HCT116 (cell line): ENCODE results near the gene PRXL2A. TPM values are rescaled to one million over a fixed set of nuclear protein-coding genes. Genes with fewer than 3 reads are reported as not detected.

Experiments used
- ATAC-seq: fragments of 200-7000 bp; cut with Tn5 transposase; 2 replicates; pipeline ENCODE4 v1.9.1; 2020; ENCODE audit warnings: mild to moderate bottlenecking, moderate library complexity
- BruUV-seq: library from RNA; stranded (reverse); fragments of 400-500 nt; replicated peaks from 2 replicates; lab custom pipeline; 2021; lab: Mats Ljungman, UMichigan
- CTCF ChIA-PET: fragments of 300-600 bp; sonication (Branson Sonifier 250); formaldehyde crosslinking; loops from one replicate; lab custom pipeline; 2021; ENCODE audit warnings: antibody characterized with exemption; lab: Charles Lee
- POLR2A ChIA-PET: fragments of 300-600, 350-600 bp; sonication (Branson Sonifier 250); formaldehyde crosslinking; loops from one replicate; lab custom pipeline; 2021; ENCODE audit warnings: antibody characterized with exemption; lab: Charles Lee
- RAD21 ChIA-PET, 2 experiments: fragments of 300-600 bp; sonication (Branson Sonifier 250); formaldehyde crosslinking; loops; one replicate each; lab custom pipeline; 2023; ENCODE audit warnings: low total read pairs in 2 of 2; ENCODE audit not compliant: uncharacterized antibody in 2 of 2, unreplicated experiment in 2 of 2, low non-redundant PET in 1 of 2; lab: Charles Lee
- DNase-seq: peaks from one replicate; pipeline ENCODE4 v3.0.0-alpha.2; 2010; ENCODE audit warnings: low read depth, low spot score
- H2AFZ ChIP-seq: fragments of 200-600 bp; shearing (Covaris generic), sonication (generic); 2 replicates; pipeline ENCODE4 v1.6.1; 2017; ENCODE audit warnings: low read depth, mixed run types, mixed read lengths, antibody characterized with exemption, low read length; ENCODE audit not compliant: poor library complexity, severe bottlenecking
- H3K27ac ChIP-seq: 2 replicates; pipeline ENCODE4 v1.5.1; 2012; ENCODE audit warnings: low read depth, low read length
- H3K27me3 ChIP-seq: fragments of 200-600 bp; sonication (generic); 2 replicates; pipeline ENCODE4 v1.6.1; 2016; ENCODE audit warnings: mixed run types, low read length, mixed read lengths; ENCODE audit not compliant: insufficient read depth
- H3K36me3 ChIP-seq, 2 experiments: fragments of 200-500 bp in 1 of 2; fragments of 200-600 bp in 1 of 2; sonication (Bioruptor generic) in 1 of 2; sonication (generic) in 1 of 2; 2 replicates each; pipeline versions ENCODE4 v1.5.1 to v1.6.1; 2014 to 2016; ENCODE audit warnings: low read length in 2 of 2, inconsistent platforms in 1 of 2, mixed read lengths in 1 of 2, mixed run types in 1 of 2; ENCODE audit not compliant: insufficient read depth in 2 of 2, control insufficient read depth in 1 of 2
- H3K4me1 ChIP-seq, 2 experiments: fragments of 200-600 bp in 1 of 2; sonication (generic) in 1 of 2; 2 replicates each; pipeline versions ENCODE4 v1.5.1 to v1.6.1; 2012 to 2017; ENCODE audit warnings: low read length in 2 of 2, inconsistent platforms in 1 of 2, mild to moderate bottlenecking in 1 of 2, mixed read lengths in 1 of 2, mixed run types in 1 of 2, moderate library complexity in 1 of 2; ENCODE audit not compliant: insufficient read depth in 2 of 2, control insufficient read depth in 1 of 2
- H3K4me2 ChIP-seq: fragments of 200-600 bp; sonication (generic); 2 replicates; pipeline ENCODE4 v1.6.1; 2017; ENCODE audit warnings: mixed run types, low read length, mixed read lengths
- H3K4me3 ChIP-seq, 2 experiments: fragments of 200-600 bp in 1 of 2; sonication (generic) in 1 of 2; replicated peaks in 1 of 2; 2 replicates each; pipeline ENCODE4 v1.5.1; 2011 to 2016; ENCODE audit warnings: low read length in 2 of 2, control low read depth in 1 of 2, low read depth in 1 of 2, mild to moderate bottlenecking in 1 of 2, mixed read lengths in 1 of 2, mixed run types in 1 of 2
- H3K79me2 ChIP-seq: fragments of 200-600 bp; sonication (generic); 2 replicates; pipeline ENCODE4 v1.6.1; 2017; ENCODE audit warnings: mild to moderate bottlenecking, mixed run types, low read length, moderate library complexity, mixed read lengths; ENCODE audit not compliant: insufficient read depth
- H3K9ac ChIP-seq: fragments of 200-600 bp; sonication (generic); 2 replicates; pipeline ENCODE4 v1.6.1; 2016; ENCODE audit warnings: low read length, mixed read lengths
- H3K9me2 ChIP-seq: fragments of 200-600 bp; sonication (generic), shearing (Covaris generic); 2 replicates; pipeline ENCODE4 v1.6.1; 2017; ENCODE audit warnings: mixed run types, mild to moderate bottlenecking, moderate library complexity; ENCODE audit not compliant: insufficient read depth
- H3K9me3 ChIP-seq, 2 experiments: fragments of 200-500 bp in 1 of 2; fragments of 200-600 bp in 1 of 2; sonication (Bioruptor generic) in 1 of 2; sonication (generic) in 1 of 2; 2 replicates each; pipeline ENCODE4 v1.6.1; 2014 to 2017; ENCODE audit warnings: low read length in 2 of 2, mixed read lengths in 2 of 2, inconsistent platforms in 1 of 2, low read depth in 1 of 2, mild to moderate bottlenecking in 1 of 2, mixed run types in 1 of 2, moderate library complexity in 1 of 2; ENCODE audit not compliant: control insufficient read depth in 1 of 2, insufficient read depth in 1 of 2
- H4K20me1 ChIP-seq: fragments of 200-600 bp; sonication (generic), shearing (Covaris generic); 2 replicates; pipeline ENCODE4 v1.6.1; 2017; ENCODE audit warnings: mixed run types, mild to moderate bottlenecking, moderate library complexity; ENCODE audit not compliant: insufficient read depth
- CTCF ChIP-seq, 3 experiments: fragments of 200-600 bp in 1 of 3; sonication (generic) in 1 of 3; IDR thresholded peaks in 2 of 3; conservative IDR thresholded peaks in 1 of 3; 2 replicates each; pipeline ENCODE4 v1.5.1; 2012 to 2017; ENCODE audit warnings: low read depth in 2 of 3, low read length in 2 of 3, antibody characterized with exemption in 1 of 3, borderline replicate concordance in 1 of 3, control low read depth in 1 of 3, mild to moderate bottlenecking in 1 of 3, mixed read lengths in 1 of 3, mixed run types in 1 of 3, moderate library complexity in 1 of 3; ENCODE audit not compliant: insufficient read depth in 1 of 3
- JUND ChIP-seq: IDR thresholded peaks from 2 replicates; pipeline ENCODE4 v1.6.1; 2012
- TCF7L2 ChIP-seq: IDR thresholded peaks from 2 replicates; pipeline ENCODE4 v1.7.0; 2011; ENCODE audit warnings: borderline replicate concordance, inconsistent platforms; ENCODE audit not compliant: insufficient read depth, insufficient read length; ENCODE audit errors: extremely low read depth
- intact Hi-C: fragments of 100-400 bp; cut with micrococcal nuclease; formaldehyde crosslinking; loops from 2 replicates; pipeline ENCODE4 v1.10.0; 2022
- total RNA-seq: library from RNA; stranded (reverse); gene quantifications from one replicate; pipeline ENCODE4 v1.2.1, GENCODE V29; 2021; ENCODE audit not compliant: unreplicated experiment

Gene PRXL2A
- total RNA-seq, 1 experiment from 2014 or later, result 4.9 TPM

- intact Hi-C loops, result loop anchor here (2.0 kb wide), 1 partner anchor 14 kb away; no protein-coding TSS in a partner anchor
- RAD21 ChIA-PET, result no interaction called here
These were observed 76.3 kb downstream of the PRXL2A start for GRCh38 chr10:80484676-80485075.

More at GRCh38 chr10:80484676-80485075, 76.3 kb downstream of the PRXL2A start:
- TF ChIP-seq TCF7L2 (no peak), CTCF (IDR thresholded peaks at IDR 0.05 in 2 of 3, conservative IDR thresholded peaks at IDR 0.05 in 1 of 3; ENCODE audit: borderline replicate concordance in 1 of 3, insufficient read depth in 1 of 3, low read depth in 2 of 3, low read length in 2 of 3) (no peak), JUND (no peak)
- TF ChIP-seq, all 23 proteins: peak for 0
- no peaks in the 10 kb centered on the region for H3K9me3 ChIP-seq
- CTCF ChIA-PET, result no interaction called here
- H3K27ac ChIP-seq, result no peak overlapping the region
- H3K4me1 ChIP-seq, result peaks cover 41 to 68% of the 10 kb centered on the region in 2 experiments
- H3K9me2 ChIP-seq, result no peaks in the 10 kb centered on the region
- no peak for ATAC-seq
- DNase-seq, result no peak
- no peaks in the 10 kb centered on the region for H3K27me3 ChIP-seq
- H3K4me2 ChIP-seq, result peak overlapping the region; percentile 53; the same call in 1 of the 2 replicates
- H3K36me3 ChIP-seq, result 0 out of 4 replicates have a peak, but pooled peaks cover 0 to 2% of the 10 kb centered on the region in 2 experiments
- H3K79me2 ChIP-seq, result peaks cover 87% of the 10 kb centered on the region
- no peak overlapping the region for H3K9ac ChIP-seq
- H4K20me1 ChIP-seq, result 0 out of 2 replicates have a peak, but pooled peaks cover 3% of the 10 kb centered on the region
- no peak overlapping the region for H3K4me3 ChIP-seq
- H2AFZ ChIP-seq, result no peak overlapping the region
- POLR2A ChIA-PET, result no interaction called here
- BruUV-seq, result no TSS peak
